Measurements from ENCODE around the gene TEX19.

The TEX19 gene

GRCh38 chr17:82322526-82323453 is 36.3 kb upstream of the TEX19 start:
- no peak for DNase-seq

GRCh38 chr17:82323514-82324234 is 35.4 kb upstream of the TEX19 start:
- DNase-seq: no peak

GRCh38 chr17:82324566-82325285 is 34.3 kb upstream of the TEX19 start:
- DNase-seq: no peak

- DNase-seq: no peak
These were observed 33.5 kb upstream of the TEX19 start for GRCh38 chr17:82325286-82326180.

- no peak for DNase-seq
These were observed 31.8 kb upstream of the TEX19 start for GRCh38 chr17:82327289-82327688.

GRCh38 chr17:82327757-82328140 is 31.3 kb upstream of the TEX19 start:
- no peak for DNase-seq

- no peak for DNase-seq
These were observed 30.7 kb upstream of the TEX19 start for GRCh38 chr17:82328141-82328993.

- no peak for DNase-seq
These were observed 30.0 kb upstream of the TEX19 start for GRCh38 chr17:82328994-82329507.

GRCh38 chr17:82329683-82330321 is 29.2 kb upstream of the TEX19 start:
- no peak for DNase-seq

GRCh38 chr17:82330322-82331239 is 28.5 kb upstream of the TEX19 start:
- no peak for DNase-seq

- no peak for DNase-seq
These were observed 27.6 kb upstream of the TEX19 start for GRCh38 chr17:82331345-82331939.

GRCh38 chr17:82332669-82333278 is 26.3 kb upstream of the TEX19 start:
- DNase-seq: no peak

GRCh38 chr17:82333279-82334171 is 25.5 kb upstream of the TEX19 start, which contains the start of gene SECTM1:
SECTM1 (minus strand) TSS chr17:82333766; CDS start chr17:82327240, 6,526 bp downstream.
- no peak for DNase-seq

GRCh38 chr17:82334204-82334621 is 24.8 kb upstream of the TEX19 start:
- no peak for DNase-seq

GRCh38 chr17:82334622-82335394 is 24.2 kb upstream of the TEX19 start:
- DNase-seq: no peak

- no peak for DNase-seq
These were observed 20.0 kb upstream of the TEX19 start for GRCh38 chr17:82338858-82339633.
